NB4 (cell line): Measurements from ENCODE around the gene MYOF.
"Not testable (repeated sequence)": the region's sequence is repeated elsewhere in the genome, so short reads cannot be mapped to it uniquely, and the experiment has no call there.

Experiments used
- MAX ChIP-seq: IDR thresholded peaks from 2 replicates; pipeline ENCODE4 v1.6.1; 2011; ENCODE audit warnings: low read depth, low read length
- MYC ChIP-seq: IDR thresholded peaks from 2 replicates; pipeline ENCODE4 v1.6.1; 2011; ENCODE audit warnings: low read depth, low read length
- POLR2A ChIP-seq: IDR thresholded peaks from 2 replicates; pipeline ENCODE4 v1.6.1; 2011; ENCODE audit warnings: mild to moderate bottlenecking; ENCODE audit not compliant: insufficient read length; ENCODE audit errors: extremely low read depth
- TF ChIP-seq, protein P1 (sequence below): IDR thresholded peaks from one replicate; pipeline ENCODE4 v1.5.1; 2012; ENCODE audit warnings: low read depth, low read length

GRCh38 chr10:93284246-93284645 lies 197.9 kb downstream of the MYOF start:
- TF ChIP-seq, protein P1, sequence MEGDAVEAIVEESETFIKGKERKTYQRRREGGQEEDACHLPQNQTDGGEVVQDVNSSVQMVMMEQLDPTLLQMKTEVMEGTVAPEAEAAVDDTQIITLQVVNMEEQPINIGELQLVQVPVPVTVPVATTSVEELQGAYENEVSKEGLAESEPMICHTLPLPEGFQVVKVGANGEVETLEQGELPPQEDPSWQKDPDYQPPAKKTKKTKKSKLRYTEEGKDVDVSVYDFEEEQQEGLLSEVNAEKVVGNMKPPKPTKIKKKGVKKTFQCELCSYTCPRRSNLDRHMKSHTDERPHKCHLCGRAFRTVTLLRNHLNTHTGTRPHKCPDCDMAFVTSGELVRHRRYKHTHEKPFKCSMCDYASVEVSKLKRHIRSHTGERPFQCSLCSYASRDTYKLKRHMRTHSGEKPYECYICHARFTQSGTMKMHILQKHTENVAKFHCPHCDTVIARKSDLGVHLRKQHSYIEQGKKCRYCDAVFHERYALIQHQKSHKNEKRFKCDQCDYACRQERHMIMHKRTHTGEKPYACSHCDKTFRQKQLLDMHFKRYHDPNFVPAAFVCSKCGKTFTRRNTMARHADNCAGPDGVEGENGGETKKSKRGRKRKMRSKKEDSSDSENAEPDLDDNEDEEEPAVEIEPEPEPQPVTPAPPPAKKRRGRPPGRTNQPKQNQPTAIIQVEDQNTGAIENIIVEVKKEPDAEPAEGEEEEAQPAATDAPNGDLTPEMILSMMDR = not testable (repeated sequence)
- TF ChIP-seq POLR2A, MAX, MYC: not testable (repeated sequence)
